GM13976 (cell line): ENCODE data around the gene ING3.
"Not testable (repeated sequence)": the region's sequence is repeated elsewhere in the genome, so short reads cannot be mapped to it uniquely, and the experiment has no call there.

ENCODE experiments used
- DNase-seq: peaks from one replicate; pipeline ENCODE4 v3.0.0; 2012; ENCODE audit warnings: low spot score
- in situ Hi-C: fragments of 300-500 bp; cut with MboI; formaldehyde crosslinking; loops from one replicate; pipeline ENCODE4 v1.12.0; 2022; ENCODE audit warnings: low sequenced_read_pairs, mixed read lengths, inconsistent platforms; ENCODE audit not compliant: unreplicated experiment
- TF ChIP-seq, protein P1 (sequence below): IDR thresholded peaks from 2 replicates; pipeline ENCODE4 v1.5.1; 2012; ENCODE audit warnings: borderline replicate concordance, mild to moderate bottlenecking; ENCODE audit not compliant: insufficient read depth; ENCODE audit errors: extremely low read depth, missing control alignments, control extremely low read depth

The ING3 gene

DNA sequence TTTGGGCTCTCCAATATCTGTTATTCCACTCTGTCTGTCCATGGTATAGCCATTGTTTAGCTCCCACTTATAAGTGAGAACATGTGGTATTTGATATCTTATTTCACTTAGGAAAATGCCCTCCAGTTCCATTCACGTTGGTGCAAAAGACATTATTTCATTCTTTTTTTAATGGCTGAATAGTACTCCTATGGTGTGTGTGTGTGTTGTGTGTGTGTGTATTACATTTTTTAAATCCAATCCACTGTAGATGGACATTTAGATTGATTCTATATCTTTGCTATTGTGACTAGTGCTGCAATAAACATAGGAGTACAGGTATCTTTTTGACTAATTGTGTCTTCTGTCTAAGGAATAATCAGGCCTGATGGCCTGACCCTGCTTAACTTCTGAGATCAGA, 30.5 kb downstream of the ING3 start:
- DNase-seq = no peak
- in situ Hi-C loops = loop anchor here (25.0 kb wide), 2 partner anchors 106 to 356 kb away; partner anchors contain the start of gene WNT16
- TF ChIP-seq, protein P1, sequence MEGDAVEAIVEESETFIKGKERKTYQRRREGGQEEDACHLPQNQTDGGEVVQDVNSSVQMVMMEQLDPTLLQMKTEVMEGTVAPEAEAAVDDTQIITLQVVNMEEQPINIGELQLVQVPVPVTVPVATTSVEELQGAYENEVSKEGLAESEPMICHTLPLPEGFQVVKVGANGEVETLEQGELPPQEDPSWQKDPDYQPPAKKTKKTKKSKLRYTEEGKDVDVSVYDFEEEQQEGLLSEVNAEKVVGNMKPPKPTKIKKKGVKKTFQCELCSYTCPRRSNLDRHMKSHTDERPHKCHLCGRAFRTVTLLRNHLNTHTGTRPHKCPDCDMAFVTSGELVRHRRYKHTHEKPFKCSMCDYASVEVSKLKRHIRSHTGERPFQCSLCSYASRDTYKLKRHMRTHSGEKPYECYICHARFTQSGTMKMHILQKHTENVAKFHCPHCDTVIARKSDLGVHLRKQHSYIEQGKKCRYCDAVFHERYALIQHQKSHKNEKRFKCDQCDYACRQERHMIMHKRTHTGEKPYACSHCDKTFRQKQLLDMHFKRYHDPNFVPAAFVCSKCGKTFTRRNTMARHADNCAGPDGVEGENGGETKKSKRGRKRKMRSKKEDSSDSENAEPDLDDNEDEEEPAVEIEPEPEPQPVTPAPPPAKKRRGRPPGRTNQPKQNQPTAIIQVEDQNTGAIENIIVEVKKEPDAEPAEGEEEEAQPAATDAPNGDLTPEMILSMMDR = no peak

DNA sequence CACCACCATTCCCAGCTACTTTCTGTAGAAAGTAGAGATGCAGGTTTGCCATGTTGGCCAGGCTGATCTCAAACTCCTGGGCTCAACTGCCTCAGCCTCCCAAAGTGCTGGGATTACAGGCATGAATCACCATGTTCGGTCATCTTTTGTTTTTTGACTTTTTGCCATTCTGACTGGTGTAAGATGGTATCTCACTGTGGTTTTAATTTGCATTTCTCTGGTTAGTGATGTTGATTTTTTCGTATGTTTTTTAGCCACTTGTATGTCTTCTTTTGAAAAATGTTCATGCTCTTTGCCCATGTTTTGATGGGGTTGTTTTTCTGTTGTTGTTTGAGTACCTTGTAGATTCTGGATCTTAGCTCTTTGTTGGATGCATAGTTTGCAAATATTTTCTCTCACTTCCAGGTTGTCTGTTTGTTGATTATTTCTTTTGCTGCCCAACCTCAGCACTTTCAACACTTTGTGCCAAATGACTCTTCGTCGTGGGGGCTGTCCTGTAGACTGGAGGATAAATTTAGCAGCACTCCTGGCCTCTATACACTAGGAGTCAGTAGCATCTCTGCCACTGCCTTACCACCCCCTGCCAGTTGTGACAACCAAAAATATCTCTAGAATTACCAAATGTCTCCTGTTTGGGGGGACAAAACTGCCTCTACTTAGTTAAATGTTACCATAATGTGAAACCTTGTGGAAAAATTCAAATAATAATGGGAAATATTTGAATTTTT, 31.5 kb downstream of the ING3 start:
- in situ Hi-C loops = loop anchor here (25.0 kb wide), 2 partner anchors 105 to 355 kb away; partner anchors contain the start of gene WNT16
- TF ChIP-seq, protein P1 = no peak
- no peak for DNase-seq

DNA sequence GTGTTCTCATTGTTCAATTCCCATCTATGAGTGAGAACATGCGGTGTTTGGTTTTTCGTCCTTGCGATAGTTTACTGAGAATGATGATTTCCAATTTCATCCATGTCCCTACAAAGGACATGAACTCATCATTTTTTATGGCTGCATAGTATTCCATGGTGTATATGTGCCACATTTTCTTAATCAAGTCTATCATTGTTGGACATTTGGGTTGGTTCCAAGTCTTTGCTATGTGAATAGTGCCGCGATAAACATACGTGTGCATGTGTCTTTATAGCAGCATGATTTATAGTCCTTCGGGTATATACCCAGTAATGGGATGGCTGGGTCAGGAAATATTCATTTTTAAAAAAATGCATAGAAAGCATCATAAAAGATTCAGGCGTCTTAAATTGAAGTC, 33.0 kb downstream of the ING3 start:
- in situ Hi-C loops = loop anchor here (25.0 kb wide), 2 partner anchors 104 to 354 kb away; partner anchors contain the start of gene WNT16
- not testable (repeated sequence) for DNase-seq

DNA sequence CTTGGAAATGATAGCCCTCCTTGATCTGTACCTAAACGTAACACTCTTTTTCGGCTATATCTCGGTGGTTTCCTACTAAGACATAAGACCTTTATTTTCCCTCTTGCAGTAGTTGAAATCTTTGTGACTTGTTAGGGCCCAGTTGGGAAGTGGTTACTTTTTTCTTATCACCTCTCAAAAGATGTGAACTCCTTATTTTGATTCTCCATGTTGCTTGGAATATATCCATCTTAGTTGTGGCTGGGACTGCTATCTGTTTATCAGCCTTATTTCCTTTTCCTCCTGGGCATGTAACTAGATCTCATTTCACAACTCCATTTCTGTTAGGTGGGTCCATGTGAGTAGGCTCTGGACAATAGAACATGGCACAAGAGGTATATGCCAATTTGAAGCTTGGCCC, 33.8 kb downstream of the ING3 start:
- TF ChIP-seq, protein P1 = no peak
- in situ Hi-C loops = loop anchor here (25.0 kb wide), 2 partner anchors 103 to 353 kb away; partner anchors contain the start of gene WNT16
- DNase-seq = no peak

DNA sequence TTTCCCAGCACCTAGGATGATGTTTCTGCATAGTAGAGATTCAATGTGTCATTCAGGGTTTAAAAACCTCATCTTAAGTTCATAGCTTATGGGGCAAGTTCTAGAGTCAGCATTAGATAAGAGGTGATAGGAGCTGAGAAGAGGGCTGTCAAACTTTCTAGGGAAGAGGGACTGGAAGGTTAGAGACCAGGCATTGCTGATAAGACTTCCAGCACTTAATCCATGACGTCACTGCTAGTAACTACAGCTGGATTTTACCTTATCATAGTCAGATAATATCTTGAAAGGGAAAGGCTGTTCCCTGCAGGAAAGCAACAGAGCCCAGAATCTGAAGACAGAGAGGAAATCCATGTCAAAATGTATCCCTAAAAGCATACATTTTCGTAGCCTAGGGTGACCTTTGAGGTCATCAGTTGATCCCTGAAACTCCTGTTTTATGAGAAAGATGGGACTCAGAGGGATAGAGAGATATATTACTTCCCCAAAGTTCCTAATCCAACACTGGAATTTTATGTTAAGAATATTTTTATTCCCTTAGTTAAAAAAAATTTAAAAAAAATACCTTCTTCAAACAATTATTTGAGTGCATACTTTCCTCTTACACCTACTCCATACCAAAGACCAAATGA, 34.7 kb downstream of the ING3 start:
- in situ Hi-C loops = loop anchor here (25.0 kb wide), 2 partner anchors 102 to 352 kb away; partner anchors contain the start of gene WNT16
- no peak for DNase-seq
- TF ChIP-seq, protein P1 = no peak

DNA sequence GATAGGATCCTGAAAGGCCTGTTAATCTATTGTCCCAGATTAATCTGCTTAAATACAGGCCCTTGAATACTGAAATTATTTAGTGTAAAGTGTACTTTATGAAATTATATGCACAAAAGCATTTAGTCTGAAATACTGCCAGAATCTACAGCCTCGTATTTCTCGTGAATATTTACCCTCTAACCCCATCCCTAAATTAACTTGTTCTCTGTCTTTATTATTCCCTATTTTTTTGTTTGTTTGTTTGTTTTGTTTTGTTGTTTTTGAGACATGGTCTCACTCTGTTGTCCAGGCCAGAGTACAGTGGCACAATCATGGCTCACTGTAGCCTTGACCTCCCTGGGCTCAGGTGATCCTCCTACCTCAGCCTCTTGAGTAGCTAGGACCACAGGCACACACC, 35.3 kb downstream of the ING3 start:
- TF ChIP-seq, protein P1 = no peak
- no peak for DNase-seq
- in situ Hi-C loops = loop anchor here (25.0 kb wide), 2 partner anchors 101 to 351 kb away; partner anchors contain the start of gene WNT16

DNA sequence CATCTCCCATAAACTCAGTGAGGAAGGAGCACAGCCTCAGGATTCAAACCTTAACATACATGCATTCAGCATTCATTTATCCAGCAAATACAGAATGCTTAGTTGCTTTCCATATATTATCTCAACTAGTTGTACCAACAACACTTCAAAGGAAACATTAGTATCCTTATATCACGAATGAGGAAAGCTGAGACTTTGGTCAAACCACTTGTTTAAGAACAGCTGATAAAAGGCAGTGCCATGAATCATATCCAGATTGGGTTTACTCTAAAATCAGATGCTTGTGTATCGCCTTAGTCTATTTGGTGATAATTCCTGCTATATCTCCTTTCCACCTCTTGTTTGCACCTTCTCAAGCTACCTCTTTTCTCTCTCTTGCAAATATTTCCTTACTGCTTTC, 36.1 kb downstream of the ING3 start:
- in situ Hi-C loops = loop anchor here (25.0 kb wide), 2 partner anchors 101 to 351 kb away; partner anchors contain the start of gene WNT16
- TF ChIP-seq, protein P1 = no peak
- DNase-seq = no peak
